Right lobe of liver (tissue), 6 donors: Measurements from ENCODE around the gene MCUR1. TPM values are rescaled to one million over a fixed set of nuclear protein-coding genes. Genes with fewer than 3 reads are reported as not detected.

Experiments used
- ATAC-seq, 4 donors: fragments of 200-7000 bp; cut with Tn5 transposase; one replicate each; pipeline ENCODE4 v1.9.1; 2020; ENCODE audit warnings: mild to moderate bottlenecking in 4 of 4, moderate library complexity in 4 of 4
- DNase-seq, 3 donors: peaks; one replicate each; pipeline ENCODE4 v3.0.0-alpha.2; 2020
- H3K27ac ChIP-seq, 3 donors: fragments of 200-600 bp; one replicate each; pipeline ENCODE4 v1.8.0; 2022
- H3K27me3 ChIP-seq, 2 donors: fragments of 200-600 bp; one replicate each; pipeline ENCODE4 v1.8.0; 2022
- H3K36me3 ChIP-seq, 4 donors: fragments of 200-600 bp; sonication (generic) in 1 of 4; one replicate each; pipeline versions ENCODE4 v1.5.1 to v1.8.0; 2017 to 2022; ENCODE audit warnings: control low read depth in 1 of 4
- H3K4me1 ChIP-seq, 4 donors: fragments of 200-600 bp; sonication (generic) in 1 of 4; one replicate each; pipeline versions ENCODE4 v1.5.1 to v1.8.0; 2017 to 2022; ENCODE audit warnings: control low read depth in 1 of 4
- H3K4me3 ChIP-seq, 3 donors: fragments of 200-600 bp; one replicate each; pipeline ENCODE4 v1.8.0; 2022
- H3K9me3 ChIP-seq, 4 donors: fragments of 200-600 bp; sonication (generic) in 1 of 4; one replicate each; pipeline versions ENCODE4 v1.5.1 to v1.8.0; 2017 to 2022; ENCODE audit warnings: control low read depth in 1 of 4
- CTCF ChIP-seq, 4 donors: fragments of 200-600 bp in 3 of 4; fragments of 450-650 bp in 1 of 4; IDR thresholded peaks; one replicate each; pipeline versions ENCODE4 v1.5.1 to v1.8.0; 2016 to 2022; ENCODE audit warnings: antibody characterized with exemption in 4 of 4, mild to moderate bottlenecking in 2 of 4
- POLR2A ChIP-seq: fragments of 450-650 bp; IDR thresholded peaks from one replicate; pipeline ENCODE4 v1.6.1; 2017; ENCODE audit warnings: antibody characterized with exemption, mild to moderate bottlenecking
- WGBS: methylation state at CpG from one replicate; pipeline ENCODE4 v1.1.6; 2018; ENCODE audit warnings: low coverage, low lambda C conversion rate; ENCODE audit not compliant: insufficient coverage; ENCODE audit errors: missing lambda C conversion rate; 5-methylcytosine and 5-hydroxymethylcytosine counted together
- intact Hi-C, 2 donors: fragments of 100-400 bp; cut with DNase I; formaldehyde crosslinking; loops; one replicate each; pipeline versions ENCODE4 v1.11.2 to v1.14.1; 2022
- total RNA-seq, 6 experiments: library from RNA; depleted of rRNA in 2 of 6; stranded (reverse); fragments of >200 nt in 2 of 6; fragmentation: NEBNext Ultra II Directional in 3 of 6; extraction: Animal tissue kit (Norgen Biotek cat#: 25700) in 3 of 6; gene quantifications; one replicate each; pipeline versions ENCODE4 v1.1.0 to v1.2.4, GENCODE V29; 2016 to 2023
- donor health status: DM: no; HTN: yes; CAD: no.
- donor health status: DM: no; HTN: no; CAD: no.
- donor health status: DM: no; HTN: no; CAD: no.
- donor health status: DM: no; HTN: yes; CAD: no.
- donor health status: DM: no; HTN: yes; CAD: no.

The MCUR1 gene
- total RNA-seq, 6 experiments from 2014 or later, result 12.7 to 17.8 (median 15.2) TPM

GRCh38 chr6:13765570-13765969 is 48.8 kb downstream of the MCUR1 start:
- H3K4me3 ChIP-seq, result no peak overlapping the region
- no peaks in the 10 kb centered on the region for H3K4me1 ChIP-seq
- TF ChIP-seq POLR2A (no peak), CTCF (IDR thresholded peaks at IDR 0.05) (no peak)
- H3K27me3 ChIP-seq, result no peaks in the 10 kb centered on the region
- ATAC-seq (no peak), DNase-seq (no peak)
- H3K27ac ChIP-seq, result no peak overlapping the region
- H3K9me3 ChIP-seq, result no peaks in the 10 kb centered on the region
- 67% methylated on average over 7 of the region's 8 CpGs for WGBS
- H3K36me3 ChIP-seq, result no peaks in the 10 kb centered on the region
- intact Hi-C loops, result no loop called here

GRCh38 chr6:13764996-13765395 is 49.4 kb downstream of the MCUR1 start:
- H3K36me3 ChIP-seq, result no peaks in the 10 kb centered on the region
- DNase-seq (no peak), ATAC-seq (no peak)
- H3K27me3 ChIP-seq, result no peaks in the 10 kb centered on the region
- no peak for TF ChIP-seq POLR2A
- no peak for TF ChIP-seq CTCF (IDR thresholded peaks at IDR 0.05)
- no peaks in the 10 kb centered on the region for H3K4me1 ChIP-seq
- 77% methylated on average over 7 of the region's 9 CpGs for WGBS
- no peak overlapping the region for H3K27ac ChIP-seq
- H3K4me3 ChIP-seq, result no peak overlapping the region
- intact Hi-C loops, result no loop called here
- H3K9me3 ChIP-seq, result no peaks in the 10 kb centered on the region

- 69% methylated on average over 5 of the region's 5 CpGs for WGBS
- H3K9me3 ChIP-seq, result no peaks in the 10 kb centered on the region
- DNase-seq (no peak), ATAC-seq (no peak)
- no peaks in the 10 kb centered on the region for H3K27me3 ChIP-seq
- no peaks in the 10 kb centered on the region for H3K36me3 ChIP-seq
- H3K4me1 ChIP-seq, result no peaks in the 10 kb centered on the region
- H3K4me3 ChIP-seq, result no peak overlapping the region
- intact Hi-C loops, result no loop called here
- TF ChIP-seq POLR2A (no peak), CTCF (IDR thresholded peaks at IDR 0.05) (no peak)
- no peak overlapping the region for H3K27ac ChIP-seq
These were observed 50.5 kb downstream of the MCUR1 start for GRCh38 chr6:13763740-13764381.

- H3K4me3 ChIP-seq, result no peak overlapping the region
- no peak for DNase-seq
- no peak for ATAC-seq
- no peaks in the 10 kb centered on the region for H3K27me3 ChIP-seq
- no peaks in the 10 kb centered on the region for H3K36me3 ChIP-seq
- no peaks in the 10 kb centered on the region for H3K4me1 ChIP-seq
- 36% methylated on average over 5 of the region's 6 CpGs for WGBS
- intact Hi-C loops, result no loop called here
- no peaks in the 10 kb centered on the region for H3K9me3 ChIP-seq
- no peak overlapping the region for H3K27ac ChIP-seq
- TF ChIP-seq CTCF (IDR thresholded peaks at IDR 0.05) (no peak), POLR2A (no peak)
These were observed 51.5 kb downstream of the MCUR1 start for GRCh38 chr6:13762611-13763441.
